ENCODE measurements around the gene PTER.

Gene PTER

GRCh38 chr10:16562891-16563290, 126.1 kb downstream of the PTER start:
- TF ChIP-seq CTCF (IDR thresholded peaks at IDR 0.05; ENCODE audit: low read depth, low read length): no peak

More at GRCh38 chr10:16562891-16563290, 126.1 kb downstream of the PTER start:
- no peak for DNase-seq (ENCODE audit: extremely low read depth, low read depth)

Data from AG09319 (cell line).